Limb (tissue), 2 donors: ENCODE measurements around the gene RFWD3.

ENCODE experiments used
- DNase-seq, 2 donors: peaks; one replicate each; pipeline ENCODE4 v3.0.0-alpha.2; 2016; ENCODE audit errors: extremely low spot score in 2 of 2

RFWD3 gene

GRCh38 chr16:74582970-74583369, 83.7 kb downstream of the RFWD3 start:
- DNase-seq, result no peak

DNA sequence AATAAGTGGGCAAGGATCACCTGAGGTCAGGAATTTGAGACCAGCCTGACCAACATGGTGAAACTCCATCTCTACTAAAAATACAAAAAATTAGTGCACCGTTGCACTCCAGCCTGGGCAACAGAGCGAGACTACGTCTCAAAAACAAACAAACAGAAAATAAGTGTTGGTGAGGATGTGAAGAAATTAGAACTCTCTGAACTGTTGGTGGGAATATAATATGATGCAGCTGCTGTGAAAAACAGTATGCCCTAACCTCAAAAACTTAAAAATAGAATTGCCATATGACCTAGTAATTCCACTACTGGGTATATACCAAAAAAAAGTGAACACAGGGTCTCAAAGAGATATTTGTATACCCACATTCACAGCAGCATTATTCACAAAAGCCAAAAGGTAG, 85.8 kb downstream of the RFWD3 start:
- DNase-seq, result no peak

DNA sequence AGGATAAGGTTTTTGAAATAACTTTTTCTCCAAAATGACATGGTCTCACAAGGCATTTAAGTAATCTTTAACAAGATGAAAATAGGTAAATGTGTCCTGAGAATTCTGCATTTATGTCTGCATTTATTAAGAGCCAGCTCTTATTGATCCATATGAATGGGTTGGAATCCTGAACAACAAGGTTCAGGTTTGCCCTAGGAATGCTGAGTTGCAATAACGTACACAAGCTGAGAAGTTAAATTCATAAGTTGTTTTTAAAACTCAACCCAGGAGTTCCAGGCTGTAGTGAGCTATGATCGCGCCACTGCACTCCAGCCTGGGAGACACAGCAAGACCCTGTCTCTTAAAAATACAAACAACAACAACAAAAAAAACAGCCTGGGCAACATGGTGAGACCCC, 87.8 kb downstream of the RFWD3 start:
- DNase-seq, result no peak

- DNase-seq, result no peak
Observed at GRCh38 chr16:74578433-74578832, 88.2 kb downstream of the RFWD3 start.

GRCh38 chr16:74577882-74578366, 88.8 kb downstream of the RFWD3 start:
- no peak for DNase-seq

- DNase-seq, result no peak
Observed at GRCh38 chr16:74575807-74576643, 90.7 kb downstream of the RFWD3 start.

- DNase-seq, result no peak
Observed at GRCh38 chr16:74575175-74575806, 91.4 kb downstream of the RFWD3 start.

DNA sequence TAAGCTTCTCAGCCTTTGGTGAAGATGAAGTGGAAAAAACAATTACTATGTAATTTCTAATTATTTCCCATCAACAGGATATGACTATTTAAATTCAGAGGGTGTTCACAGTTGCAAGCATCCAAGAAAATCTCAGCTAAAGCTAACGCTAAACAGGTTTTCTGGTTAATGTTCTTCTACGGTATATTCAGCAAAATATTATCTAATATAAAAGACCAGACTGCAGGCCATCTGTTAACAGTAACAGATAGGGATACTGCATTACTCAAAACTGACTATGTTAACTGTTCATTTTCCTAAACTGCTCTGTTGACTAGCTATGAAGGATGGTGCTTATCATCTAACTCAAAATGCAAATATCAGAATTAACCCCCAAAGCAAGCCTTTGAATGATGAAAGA, 92.5 kb downstream of the RFWD3 start:
- no peak for DNase-seq

- DNase-seq, result no peak
Observed at GRCh38 chr16:74573622-74574021, 93.1 kb downstream of the RFWD3 start.
